Mammary epithelial cell (primary cell): Measurements from ENCODE around the gene CDC7.

ENCODE experiments used
- EZH2 ChIP-seq: IDR thresholded peaks from 2 replicates; pipeline ENCODE4 v1.6.1; 2012; ENCODE audit warnings: low read length, inconsistent platforms, borderline replicate concordance
- TF ChIP-seq, protein P1 (sequence below), 2 donors: IDR thresholded peaks in 1 of 2; conservative IDR thresholded peaks in 1 of 2; 2 replicates each; pipeline ENCODE4 v1.5.1; 2011 to 2012; ENCODE audit warnings: inconsistent platforms in 2 of 2, low read length in 2 of 2, mild to moderate bottlenecking in 2 of 2, control low read depth in 1 of 2, low read depth in 1 of 2; ENCODE audit not compliant: insufficient read depth in 1 of 2; ENCODE audit errors: extremely low read depth in 1 of 2

DNA sequence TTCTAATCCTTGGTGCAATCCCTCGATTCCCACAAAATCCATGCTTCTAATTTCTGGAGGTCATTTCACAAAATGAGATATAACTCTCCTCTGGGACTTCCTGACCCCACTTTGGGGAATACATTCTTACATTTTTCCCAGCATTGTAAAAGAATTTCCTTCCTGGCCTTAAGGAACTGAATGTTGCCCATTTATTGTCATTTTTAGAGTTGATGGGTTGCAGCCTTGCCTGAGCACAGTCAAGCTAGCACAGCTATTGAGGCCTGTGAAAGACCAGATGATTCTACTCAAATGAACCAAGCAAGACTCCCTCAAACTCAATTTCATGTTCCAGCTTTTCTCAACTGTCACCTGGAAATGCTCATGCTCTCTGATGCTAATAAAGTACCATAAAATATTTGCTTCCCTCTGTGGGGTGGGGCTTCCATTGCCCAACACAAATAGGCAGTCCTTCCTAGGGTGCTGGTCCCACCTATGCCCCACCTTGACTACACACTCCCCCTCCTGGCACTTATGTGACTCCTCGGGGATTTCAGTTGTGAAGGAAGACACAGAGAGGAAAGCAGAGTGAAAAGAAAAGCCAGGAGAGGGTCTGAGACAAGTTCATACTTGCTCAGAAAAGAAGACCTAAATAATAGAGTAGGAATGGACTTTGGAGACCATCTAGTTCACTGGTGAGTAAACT, 24.0 kb upstream of the CDC7 start:
- no peak for TF ChIP-seq EZH2
- TF ChIP-seq, protein P1, sequence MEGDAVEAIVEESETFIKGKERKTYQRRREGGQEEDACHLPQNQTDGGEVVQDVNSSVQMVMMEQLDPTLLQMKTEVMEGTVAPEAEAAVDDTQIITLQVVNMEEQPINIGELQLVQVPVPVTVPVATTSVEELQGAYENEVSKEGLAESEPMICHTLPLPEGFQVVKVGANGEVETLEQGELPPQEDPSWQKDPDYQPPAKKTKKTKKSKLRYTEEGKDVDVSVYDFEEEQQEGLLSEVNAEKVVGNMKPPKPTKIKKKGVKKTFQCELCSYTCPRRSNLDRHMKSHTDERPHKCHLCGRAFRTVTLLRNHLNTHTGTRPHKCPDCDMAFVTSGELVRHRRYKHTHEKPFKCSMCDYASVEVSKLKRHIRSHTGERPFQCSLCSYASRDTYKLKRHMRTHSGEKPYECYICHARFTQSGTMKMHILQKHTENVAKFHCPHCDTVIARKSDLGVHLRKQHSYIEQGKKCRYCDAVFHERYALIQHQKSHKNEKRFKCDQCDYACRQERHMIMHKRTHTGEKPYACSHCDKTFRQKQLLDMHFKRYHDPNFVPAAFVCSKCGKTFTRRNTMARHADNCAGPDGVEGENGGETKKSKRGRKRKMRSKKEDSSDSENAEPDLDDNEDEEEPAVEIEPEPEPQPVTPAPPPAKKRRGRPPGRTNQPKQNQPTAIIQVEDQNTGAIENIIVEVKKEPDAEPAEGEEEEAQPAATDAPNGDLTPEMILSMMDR (conservative IDR thresholded peaks at IDR 0.05 in 1 of 2, IDR thresholded peaks at IDR 0.05 in 1 of 2; ENCODE audit: extremely low read depth in 1 of 2, insufficient read depth in 1 of 2, low read depth in 1 of 2, low read length in 2 of 2) = no peak
